Mucosa of rectum (tissue), 2 donors: ENCODE measurements around the gene FOXP4.

Source experiments
- H3K27ac ChIP-seq, 2 donors: one replicate each; pipeline ENCODE4 v1.7.0; 2013; ENCODE audit warnings: inconsistent platforms in 2 of 2, low read depth in 2 of 2, low read length in 2 of 2
- H3K27me3 ChIP-seq, 2 donors: one replicate each; pipeline ENCODE4 v1.7.0; 2013; ENCODE audit warnings: low read length in 2 of 2; ENCODE audit not compliant: control insufficient read depth in 2 of 2, insufficient read depth in 2 of 2
- H3K36me3 ChIP-seq, 2 donors: one replicate each; pipeline ENCODE4 v1.7.0; 2013; ENCODE audit warnings: low read length in 2 of 2; ENCODE audit not compliant: control insufficient read depth in 2 of 2, insufficient read depth in 2 of 2
- H3K4me1 ChIP-seq, 2 donors: one replicate each; pipeline ENCODE4 v1.7.0; 2013; ENCODE audit warnings: low read length in 2 of 2, mild to moderate bottlenecking in 1 of 2; ENCODE audit not compliant: control insufficient read depth in 2 of 2, insufficient read depth in 2 of 2
- H3K4me3 ChIP-seq, 2 donors: one replicate each; pipeline ENCODE4 v1.7.0; 2013; ENCODE audit warnings: low read length in 2 of 2
- H3K9ac ChIP-seq, 2 donors: one replicate each; pipeline ENCODE4 v1.7.0; 2013; ENCODE audit warnings: low read length in 2 of 2, low read depth in 1 of 2, mild to moderate bottlenecking in 1 of 2
- H3K9me3 ChIP-seq, 2 donors: one replicate each; pipeline ENCODE4 v1.7.0; 2013; ENCODE audit warnings: low read length in 2 of 2; ENCODE audit not compliant: control insufficient read depth in 2 of 2
- donor health status: healthy.
- donor health status: Normal muscosa, but diverticular disease.

FOXP4 gene

DNA sequence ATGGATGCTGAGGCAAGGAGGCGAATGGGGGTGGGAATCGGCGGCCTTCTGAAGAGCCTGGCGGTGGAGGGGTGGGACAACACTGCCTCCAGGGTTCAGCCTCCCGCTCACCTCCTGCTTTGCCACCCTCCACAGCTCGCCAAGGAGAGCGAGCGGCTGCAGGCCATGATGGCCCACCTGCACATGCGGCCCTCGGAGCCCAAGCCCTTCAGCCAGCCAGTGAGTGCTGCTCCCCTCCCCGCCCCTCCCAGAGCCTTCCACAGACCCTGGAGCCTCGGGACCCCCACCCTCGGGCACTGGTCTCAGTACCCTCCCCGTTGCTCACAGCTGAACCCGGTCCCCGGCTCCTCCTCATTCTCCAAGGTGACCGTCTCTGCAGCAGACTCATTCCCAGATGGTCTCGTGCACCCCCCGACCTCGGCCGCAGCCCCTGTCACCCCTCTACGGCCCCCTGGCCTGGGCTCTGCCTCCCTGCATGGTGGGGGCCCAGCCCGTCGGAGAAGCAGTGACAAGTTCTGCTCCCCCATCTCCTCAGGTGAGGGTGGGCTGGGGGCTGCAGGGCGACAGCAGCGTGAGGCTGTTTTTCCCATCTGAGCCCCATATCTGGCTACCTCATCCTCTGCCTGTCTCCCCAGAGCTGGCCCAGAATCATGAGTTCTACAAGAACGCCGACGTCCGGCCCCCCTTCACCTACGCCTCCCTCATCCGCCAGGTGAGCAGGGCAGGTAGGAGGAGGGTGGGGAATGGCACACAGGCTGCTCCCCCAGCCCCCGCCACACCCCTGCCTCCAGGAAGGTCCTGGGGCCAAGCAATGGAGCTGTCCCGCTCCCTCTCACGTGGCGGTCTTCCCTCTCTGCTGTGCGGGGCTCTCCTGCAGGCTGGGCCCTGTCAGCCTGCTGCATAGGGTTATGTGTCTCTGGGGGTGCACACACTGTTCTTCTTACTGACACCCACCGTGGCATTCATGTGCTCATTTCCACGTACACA lies 43.7 kb downstream of the FOXP4 start:
- Histone ChIP-seq H3K27ac (no peak overlapping the region), H3K4me1 (no peaks in the 10 kb centered on the region), H3K9me3 (no peaks in the 10 kb centered on the region), H3K36me3 (peaks cover 38 to 45% of the 10 kb centered on the region in 2 donors), H3K9ac (no peak overlapping the region), H3K4me3 (no peak overlapping the region), H3K27me3 (no peaks in the 10 kb centered on the region)

DNA sequence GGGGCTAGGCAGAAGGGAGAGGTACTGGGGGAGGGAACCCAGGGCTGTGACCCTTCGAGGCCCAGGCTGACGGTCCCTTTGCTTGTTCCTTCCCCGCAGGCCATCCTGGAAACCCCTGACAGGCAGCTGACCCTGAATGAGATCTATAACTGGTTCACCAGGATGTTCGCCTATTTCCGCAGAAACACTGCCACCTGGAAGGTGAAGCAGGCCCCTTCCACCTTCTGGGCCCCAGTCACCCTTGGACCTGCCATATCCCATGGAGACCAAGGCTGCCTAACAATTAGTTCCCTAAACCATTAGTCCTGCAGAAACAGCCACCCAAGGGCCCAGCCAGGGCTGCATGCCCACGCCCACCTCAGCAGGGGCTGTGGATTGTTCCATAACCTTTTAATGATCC lies 44.9 kb downstream of the FOXP4 start:
- H3K27me3 ChIP-seq, result no peaks in the 10 kb centered on the region
- H3K9ac ChIP-seq, result no peak overlapping the region
- H3K27ac ChIP-seq, result no peak overlapping the region
- no peak overlapping the region for H3K4me3 ChIP-seq
- no peaks in the 10 kb centered on the region for H3K4me1 ChIP-seq
- peaks cover 34 to 45% of the 10 kb centered on the region in 2 donors for H3K36me3 ChIP-seq
- no peaks in the 10 kb centered on the region for H3K9me3 ChIP-seq

DNA sequence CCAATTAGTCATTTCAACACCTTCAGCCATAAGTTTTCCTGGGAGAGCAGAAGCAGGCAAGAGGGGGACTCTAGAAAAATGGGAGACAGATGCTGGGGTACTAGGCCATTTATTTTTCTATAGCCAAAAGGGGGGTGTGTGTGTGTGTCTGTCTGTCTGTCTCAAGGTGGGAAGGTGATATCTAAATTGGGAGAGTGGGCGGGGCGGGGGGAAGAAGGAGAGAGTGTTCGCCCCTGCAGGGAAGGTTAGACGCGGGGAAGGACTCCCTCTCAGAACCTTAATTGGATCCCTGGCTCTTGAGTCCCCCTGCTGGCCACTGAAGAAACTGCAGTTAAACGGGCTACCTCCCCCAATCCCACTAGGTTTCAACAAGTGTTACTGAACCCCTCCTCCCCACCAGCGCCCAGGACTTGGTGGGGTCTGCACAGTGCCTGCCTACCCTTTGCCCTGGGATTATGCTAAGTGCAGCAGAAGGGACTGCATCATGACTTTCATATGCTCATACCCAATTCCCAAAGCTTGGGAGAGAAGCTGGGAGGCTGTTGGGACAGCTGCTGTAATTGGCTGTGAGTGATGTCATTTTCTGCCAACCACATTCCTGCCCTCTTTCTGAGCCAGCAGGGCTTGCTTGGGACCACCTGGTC lies 45.8 kb downstream of the FOXP4 start:
- peaks cover 38 to 53% of the 10 kb centered on the region in 2 donors for H3K36me3 ChIP-seq
- no peaks in the 10 kb centered on the region for H3K27me3 ChIP-seq
- no peak overlapping the region for H3K27ac ChIP-seq
- H3K9ac ChIP-seq, result no peak overlapping the region
- no peaks in the 10 kb centered on the region for H3K4me1 ChIP-seq
- H3K4me3 ChIP-seq, result no peak overlapping the region
- no peaks in the 10 kb centered on the region for H3K9me3 ChIP-seq

DNA sequence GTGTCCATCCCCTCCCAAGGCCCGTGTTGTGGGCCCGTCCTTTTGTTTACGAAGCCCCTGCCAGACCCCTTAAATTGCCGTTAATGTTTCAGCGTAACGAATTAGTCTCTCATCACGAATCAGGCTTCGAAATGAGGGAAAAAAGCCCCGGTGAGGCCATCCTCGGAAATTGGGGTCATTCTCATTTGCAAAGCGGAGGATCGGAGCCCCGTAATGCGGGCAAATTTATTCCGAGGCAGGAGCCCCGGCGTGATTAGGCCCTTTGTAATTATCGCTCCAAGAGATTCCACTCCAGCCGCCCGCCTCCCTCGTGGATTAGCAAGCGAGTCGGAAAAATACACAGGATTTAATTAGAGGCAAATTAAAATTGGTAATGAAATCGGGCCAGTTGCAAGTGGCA lies 47.2 kb downstream of the FOXP4 start:
- Histone ChIP-seq H3K27me3 (no peaks in the 10 kb centered on the region), H3K36me3 (peaks cover 39 to 47% of the 10 kb centered on the region in 2 donors), H3K4me1 (no peaks in the 10 kb centered on the region), H3K27ac (no peak overlapping the region), H3K9ac (no peak overlapping the region), H3K9me3 (no peaks in the 10 kb centered on the region), H3K4me3 (no peak overlapping the region)

DNA sequence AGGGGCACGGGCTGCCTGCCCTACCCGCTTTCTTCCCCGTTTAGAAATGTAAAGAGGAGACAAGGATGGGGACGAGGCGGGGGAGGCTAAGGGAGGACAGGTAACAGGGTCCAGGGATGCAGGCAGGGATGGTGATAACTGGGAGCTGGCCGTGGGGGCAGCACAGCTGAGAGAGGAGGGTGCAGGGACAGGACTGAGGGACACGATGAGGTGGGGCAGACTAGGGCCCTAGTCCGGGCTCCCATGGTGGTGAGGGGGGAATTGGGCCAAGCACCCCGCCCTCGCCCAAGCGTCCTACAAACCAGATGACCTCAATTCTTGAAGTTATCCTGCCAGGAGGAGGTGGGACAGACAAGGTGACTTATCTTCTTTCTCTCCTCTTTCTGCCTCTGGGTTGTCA lies 47.7 kb downstream of the FOXP4 start:
- no peaks in the 10 kb centered on the region for H3K9me3 ChIP-seq
- H3K36me3 ChIP-seq, result peaks cover 35 to 44% of the 10 kb centered on the region in 2 donors
- no peak overlapping the region for H3K9ac ChIP-seq
- H3K27ac ChIP-seq, result no peak overlapping the region
- H3K4me3 ChIP-seq, result no peak overlapping the region
- no peaks in the 10 kb centered on the region for H3K27me3 ChIP-seq
- H3K4me1 ChIP-seq, result no peaks in the 10 kb centered on the region

DNA sequence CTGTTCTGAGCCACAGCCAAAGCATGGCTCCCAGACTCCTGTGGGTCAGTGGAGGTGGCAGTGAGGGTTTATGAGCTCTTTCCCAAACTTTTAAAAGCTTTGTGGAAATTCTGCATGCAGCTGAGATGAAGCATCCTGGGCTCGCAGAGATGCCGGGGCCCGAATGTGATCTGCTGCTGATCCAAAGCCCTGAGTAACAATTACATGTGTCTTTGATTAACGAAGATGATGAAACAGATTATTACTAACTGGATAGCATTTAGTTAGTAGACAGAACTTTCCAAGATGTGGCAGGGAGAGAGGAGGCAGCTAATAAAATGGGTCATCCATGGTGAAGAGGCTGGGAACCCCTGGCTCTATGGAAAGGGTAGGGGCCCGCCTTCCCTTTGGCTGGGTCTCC lies 48.1 kb downstream of the FOXP4 start:
- H3K9me3 ChIP-seq, result no peaks in the 10 kb centered on the region
- H3K4me1 ChIP-seq, result no peaks in the 10 kb centered on the region
- H3K27ac ChIP-seq, result no peak overlapping the region
- no peaks in the 10 kb centered on the region for H3K27me3 ChIP-seq
- no peak overlapping the region for H3K4me3 ChIP-seq
- H3K36me3 ChIP-seq, result peaks cover 30 to 42% of the 10 kb centered on the region in 2 donors
- H3K9ac ChIP-seq, result no peak overlapping the region

DNA sequence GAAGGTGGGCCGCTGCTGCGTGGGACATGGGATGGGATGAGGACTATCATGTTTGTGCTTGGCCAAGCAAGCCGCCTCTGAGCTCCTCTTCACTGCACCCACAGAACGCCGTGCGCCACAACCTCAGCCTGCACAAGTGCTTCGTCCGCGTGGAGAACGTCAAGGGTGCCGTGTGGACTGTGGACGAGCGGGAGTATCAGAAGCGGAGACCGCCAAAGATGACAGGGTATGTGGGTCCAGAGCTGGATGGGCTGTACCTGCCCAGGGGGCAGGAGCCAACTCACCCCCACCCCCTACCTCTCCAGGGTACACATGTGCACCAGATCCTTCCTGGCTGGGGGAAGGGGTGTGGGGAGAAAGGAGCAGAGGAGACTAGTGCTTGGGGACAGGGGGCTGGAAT lies 48.6 kb downstream of the FOXP4 start:
- peaks cover 28 to 39% of the 10 kb centered on the region in 2 donors for H3K36me3 ChIP-seq
- H3K27ac ChIP-seq, result no peak overlapping the region
- H3K4me3 ChIP-seq, result no peak overlapping the region
- H3K9ac ChIP-seq, result no peak overlapping the region
- no peaks in the 10 kb centered on the region for H3K9me3 ChIP-seq
- no peaks in the 10 kb centered on the region for H3K4me1 ChIP-seq
- H3K27me3 ChIP-seq, result no peaks in the 10 kb centered on the region

DNA sequence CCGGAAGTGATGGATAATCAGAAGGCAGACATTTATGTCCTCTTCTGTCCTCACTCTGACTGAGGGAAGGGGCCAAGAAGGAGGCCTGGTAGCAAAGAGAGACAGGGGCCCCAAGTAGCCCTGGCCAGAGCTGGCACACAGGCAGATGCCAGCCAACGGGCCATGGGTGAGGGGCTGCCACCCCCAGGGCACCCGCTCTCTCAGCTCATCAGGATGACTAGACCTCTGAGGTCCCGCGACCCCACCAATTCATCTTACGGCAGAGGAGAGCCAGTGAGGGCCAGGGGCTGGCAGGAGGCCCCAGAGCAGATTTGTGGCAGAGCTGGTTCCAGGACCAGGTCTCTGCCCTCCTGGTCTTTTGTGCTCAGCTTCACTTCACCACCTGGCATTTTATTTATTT lies 49.0 kb downstream of the FOXP4 start:
- Histone ChIP-seq H3K4me1 (no peaks in the 10 kb centered on the region), H3K9ac (no peak overlapping the region), H3K27ac (no peak overlapping the region), H3K4me3 (no peak overlapping the region), H3K9me3 (no peaks in the 10 kb centered on the region), H3K36me3 (peaks cover 28 to 39% of the 10 kb centered on the region in 2 donors), H3K27me3 (no peaks in the 10 kb centered on the region)

DNA sequence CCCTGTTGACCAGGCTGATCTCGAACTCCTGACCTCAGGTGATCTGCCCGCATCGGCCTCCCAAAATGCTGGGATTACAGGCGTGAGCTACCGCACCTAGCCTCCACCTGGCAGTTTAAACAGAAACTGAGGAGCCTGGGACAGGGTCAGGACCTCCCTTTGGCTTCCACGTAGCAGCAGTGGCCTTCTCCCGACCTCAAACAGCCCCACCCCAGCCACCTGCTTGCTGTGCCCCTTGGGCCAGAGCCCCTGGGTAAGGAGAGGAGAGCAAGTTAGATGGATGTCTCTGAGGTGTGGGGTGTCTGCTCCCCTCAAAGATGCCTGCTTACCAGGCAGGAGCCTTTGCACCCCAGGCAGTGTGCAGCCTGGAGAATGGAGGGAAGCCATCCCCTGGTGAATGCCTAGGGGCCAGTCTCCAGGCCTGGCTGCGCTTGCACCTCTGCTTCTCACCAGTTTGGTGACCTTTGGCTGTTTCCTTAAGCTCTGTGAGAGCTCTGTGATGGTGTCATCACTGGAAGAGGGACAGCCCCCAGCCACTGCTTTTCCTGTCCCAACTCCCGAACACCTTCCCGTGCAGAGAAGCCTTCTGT lies 50.0 kb downstream of the FOXP4 start:
- no peaks in the 10 kb centered on the region for H3K9me3 ChIP-seq
- H3K9ac ChIP-seq, result no peak overlapping the region
- no peaks in the 10 kb centered on the region for H3K27me3 ChIP-seq
- H3K27ac ChIP-seq, result no peak overlapping the region
- no peak overlapping the region for H3K4me3 ChIP-seq
- H3K4me1 ChIP-seq, result no peaks in the 10 kb centered on the region
- H3K36me3 ChIP-seq, result peaks cover 23 to 36% of the 10 kb centered on the region in 2 donors

DNA sequence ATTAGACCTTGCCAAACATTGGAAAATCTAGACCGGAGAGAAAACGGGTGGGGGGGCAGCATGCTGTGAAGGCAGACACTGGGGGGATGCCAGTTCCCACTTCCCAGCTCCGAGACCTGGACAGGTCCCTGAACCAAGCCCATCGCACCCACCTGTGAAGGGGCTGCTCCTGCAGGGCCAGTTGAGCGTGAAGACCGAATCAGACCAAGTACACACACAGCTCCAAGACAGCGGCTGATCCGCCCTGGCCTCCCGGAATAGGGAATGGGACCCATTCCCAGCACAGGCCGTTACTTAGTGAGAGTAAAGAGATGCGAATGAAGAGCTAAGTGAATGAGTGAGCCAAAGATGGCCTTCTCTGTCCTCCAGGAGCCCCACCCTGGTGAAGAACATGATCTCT lies 50.6 kb downstream of the FOXP4 start:
- no peak overlapping the region for H3K4me3 ChIP-seq
- no peak overlapping the region for H3K9ac ChIP-seq
- H3K36me3 ChIP-seq, result peaks cover 22 to 36% of the 10 kb centered on the region in 2 donors
- no peaks in the 10 kb centered on the region for H3K9me3 ChIP-seq
- peaks cover 1 to 2% of the 10 kb centered on the region in 2 donors for H3K4me1 ChIP-seq
- H3K27me3 ChIP-seq, result no peaks in the 10 kb centered on the region
- no peak overlapping the region for H3K27ac ChIP-seq
